HepG2 (cell line): Measurements from ENCODE around the gene EOGT. TPM values are rescaled to one million over a fixed set of nuclear protein-coding genes. Genes with fewer than 3 reads are reported as not detected.
A peak's percentile ranks its signal among the peaks of the same experiment; 100 is the strongest.

Experiments used
- EED ChIP-seq: sonication (generic); formaldehyde crosslinking; IDR thresholded peaks from 2 replicates; pipeline ENCODE4 v1.5.0; 2020; ENCODE audit warnings: mild to moderate bottlenecking, missing genetic modification reagents
- HMG20A ChIP-seq: IDR thresholded peaks from 2 replicates; pipeline ENCODE4 v1.6.1; 2016; ENCODE audit warnings: borderline replicate concordance
- HOXA5 ChIP-seq: sonication (generic); formaldehyde crosslinking; IDR thresholded peaks from 2 replicates; pipeline ENCODE4 v1.4.0; 2020; ENCODE audit warnings: missing genetic modification reagents
- MTF2 ChIP-seq: sonication (generic); formaldehyde crosslinking; IDR thresholded peaks from 2 replicates; pipeline ENCODE4 v1.5.0; 2020; ENCODE audit warnings: missing genetic modification reagents, borderline replicate concordance
- PHB2 ChIP-seq: fragments of 450-650 bp; IDR thresholded peaks from 2 replicates; pipeline ENCODE4 v1.6.1; 2018; ENCODE audit not compliant: partially characterized antibody
- RBAK ChIP-seq: sonication (generic); formaldehyde crosslinking; IDR thresholded peaks from 2 replicates; pipeline ENCODE4 v1.5.1; 2020; ENCODE audit warnings: mild to moderate bottlenecking, missing genetic modification reagents
- ZEB1 ChIP-seq: IDR thresholded peaks from 2 replicates; pipeline ENCODE4 v1.6.1; 2012; ENCODE audit warnings: mild to moderate bottlenecking, low read depth, inconsistent platforms; ENCODE audit not compliant: insufficient replicate concordance
- ZNF264 ChIP-seq: sonication (generic); formaldehyde crosslinking; IDR thresholded peaks from 2 replicates; pipeline ENCODE4 v1.4.0; 2020; ENCODE audit warnings: missing genetic modification reagents
- ZNF562 ChIP-seq: sonication (generic); formaldehyde crosslinking; IDR thresholded peaks from 2 replicates; pipeline ENCODE4 v1.8.0; 2022; ENCODE audit warnings: missing genetic modification reagents, borderline replicate concordance
- ZNF607 ChIP-seq: sonication (generic); formaldehyde crosslinking; IDR thresholded peaks from 2 replicates; pipeline ENCODE4 v1.5.1; 2020; ENCODE audit warnings: missing genetic modification reagents, mild to moderate bottlenecking, borderline replicate concordance
- ZNF614 ChIP-seq: IDR thresholded peaks from 2 replicates; pipeline ENCODE4 v1.6.1; 2018; ENCODE audit warnings: missing biosample characterization, missing genetic modification reagents, inconsistent platforms, borderline replicate concordance
- ZNF616 ChIP-seq: sonication (generic); formaldehyde crosslinking; IDR thresholded peaks from 2 replicates; pipeline ENCODE4 v1.5.0; 2020; ENCODE audit warnings: low read depth, mild to moderate bottlenecking, missing genetic modification reagents
- ZNF777 ChIP-seq: sonication (generic); formaldehyde crosslinking; IDR thresholded peaks from 2 replicates; pipeline ENCODE4 v1.4.0; 2020; ENCODE audit warnings: missing genetic modification reagents
- ZNF790 ChIP-seq: sonication (generic); formaldehyde crosslinking; IDR thresholded peaks from 2 replicates; pipeline ENCODE4 v1.8.0; 2022; ENCODE audit warnings: missing genetic modification reagents, mild to moderate bottlenecking, borderline replicate concordance
- ZNF891 ChIP-seq: sonication (generic); formaldehyde crosslinking; IDR thresholded peaks from 2 replicates; pipeline ENCODE4 v1.5.0; 2020; ENCODE audit warnings: mild to moderate bottlenecking, missing genetic modification reagents
- polyA plus RNA-seq, 8 experiments: library from polyadenylated mRNA; depleted of rRNA in 3 of 8; stranded (reverse) in 7 of 8; unstranded in 1 of 8; fragments of >200 nt; fragmentation: Illumina TruSeq in 4 of 8; extraction: Trizol in 4 of 8; gene quantifications; 2 replicates each; pipeline versions ENCODE4 v1.2.1 to v1.2.3, GENCODE V29; 2011 to 2016; ENCODE audit warnings: low read depth in 4 of 8, missing spikeins in 1 of 8, mixed read lengths in 1 of 8; ENCODE audit not compliant: insufficient read depth in 1 of 8
- total RNA-seq, 5 experiments: library from RNA; depleted of rRNA; stranded (reverse); fragments of >200 nt; fragmentation: Illumina TruSeq; extraction: Trizol; gene quantifications; 2 replicates each; pipeline ENCODE4 v1.2.3, GENCODE V29; 2016; ENCODE audit warnings: low read depth in 1 of 5
- TF ChIP-seq, protein P1 (sequence below): sonication (generic); formaldehyde crosslinking; conservative IDR thresholded peaks from 2 replicates; pipeline ENCODE4 v1.4.0; 2020; ENCODE audit warnings: missing genetic modification reagents
- TF ChIP-seq, protein P2 (sequence below): sonication (generic); formaldehyde crosslinking; IDR thresholded peaks from 2 replicates; pipeline ENCODE4 v1.4.0; 2020; ENCODE audit warnings: missing genetic modification reagents; ENCODE audit errors: not compliant biosample characterization
- TF ChIP-seq, protein P3 (sequence below): sonication (generic); formaldehyde crosslinking; IDR thresholded peaks from 2 replicates; pipeline ENCODE4 v1.8.1; 2023; ENCODE audit warnings: mild to moderate bottlenecking, missing genetic modification reagents, borderline replicate concordance
- TF ChIP-seq, protein P4 (sequence below): sonication (generic); formaldehyde crosslinking; IDR thresholded peaks from 2 replicates; pipeline ENCODE4 v1.4.0; 2020; ENCODE audit warnings: missing genetic modification reagents, mild to moderate bottlenecking, borderline replicate concordance
- TF ChIP-seq, protein P5 (sequence below): sonication (generic); formaldehyde crosslinking; IDR thresholded peaks from 2 replicates; pipeline ENCODE4 v1.4.0; 2020; ENCODE audit warnings: missing genetic modification reagents

Gene EOGT
- total and polyA plus RNA-seq, 2 of the 13 experiments (the other 11 are each of a cell fraction or from before 2014, with no cell fraction given): 4.5 to 18.6 TPM

DNA sequence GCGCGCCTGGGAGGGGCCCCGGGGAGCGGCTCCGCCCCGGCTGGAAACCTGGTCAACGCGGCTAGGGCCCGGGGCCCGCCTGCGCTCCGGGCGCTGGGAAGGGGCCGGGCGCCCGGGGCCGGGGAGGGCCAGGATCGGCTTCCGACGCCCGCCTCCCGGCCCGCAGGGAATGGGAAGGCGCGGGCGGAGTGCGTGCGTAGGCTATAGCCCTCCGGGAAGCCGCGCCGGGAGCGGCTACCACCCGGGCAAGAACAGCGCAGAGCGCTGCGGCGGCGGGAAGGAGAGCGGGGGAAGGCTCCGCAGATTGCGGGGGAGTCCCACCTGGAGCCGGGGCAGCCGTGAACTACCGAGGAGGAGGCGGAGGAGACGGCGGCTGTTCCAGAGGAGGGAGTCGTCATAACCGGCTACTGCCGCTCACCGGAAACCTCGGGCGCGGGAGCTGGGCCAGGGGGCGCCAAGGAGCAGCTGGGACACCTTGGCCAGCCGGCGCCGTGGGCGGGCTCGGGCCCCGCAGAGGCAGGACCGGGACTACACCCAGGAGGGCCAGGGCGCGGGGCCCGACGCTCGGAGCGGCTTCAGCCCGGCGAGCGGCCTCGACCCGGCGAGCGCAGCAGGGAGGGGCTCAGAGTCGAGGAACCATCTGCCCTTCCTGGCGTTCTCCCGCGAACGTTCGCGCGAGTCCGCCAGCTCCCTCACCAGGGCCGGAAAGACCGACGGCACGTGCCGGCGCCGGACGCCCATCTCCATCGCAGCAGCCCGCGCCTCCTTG lies at the start of gene EOGT (continued):
- TF ChIP-seq, protein P1, sequence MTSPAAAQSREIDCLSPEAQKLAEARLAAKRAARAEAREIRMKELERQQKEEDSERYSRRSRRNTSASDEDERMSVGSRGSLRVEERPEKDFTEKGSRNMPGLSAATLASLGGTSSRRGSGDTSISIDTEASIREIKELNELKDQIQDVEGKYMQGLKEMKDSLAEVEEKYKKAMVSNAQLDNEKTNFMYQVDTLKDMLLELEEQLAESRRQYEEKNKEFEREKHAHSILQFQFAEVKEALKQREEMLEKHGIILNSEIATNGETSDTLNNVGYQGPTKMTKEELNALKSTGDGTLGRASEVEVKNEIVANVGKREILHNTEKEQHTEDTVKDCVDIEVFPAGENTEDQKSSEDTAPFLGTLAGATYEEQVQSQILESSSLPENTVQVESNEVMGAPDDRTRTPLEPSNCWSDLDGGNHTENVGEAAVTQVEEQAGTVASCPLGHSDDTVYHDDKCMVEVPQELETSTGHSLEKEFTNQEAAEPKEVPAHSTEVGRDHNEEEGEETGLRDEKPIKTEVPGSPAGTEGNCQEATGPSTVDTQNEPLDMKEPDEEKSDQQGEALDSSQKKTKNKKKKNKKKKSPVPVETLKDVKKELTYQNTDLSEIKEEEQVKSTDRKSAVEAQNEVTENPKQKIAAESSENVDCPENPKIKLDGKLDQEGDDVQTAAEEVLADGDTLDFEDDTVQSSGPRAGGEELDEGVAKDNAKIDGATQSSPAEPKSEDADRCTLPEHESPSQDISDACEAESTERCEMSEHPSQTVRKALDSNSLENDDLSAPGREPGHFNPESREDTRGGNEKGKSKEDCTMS: no peak
- TF ChIP-seq, protein P2, sequence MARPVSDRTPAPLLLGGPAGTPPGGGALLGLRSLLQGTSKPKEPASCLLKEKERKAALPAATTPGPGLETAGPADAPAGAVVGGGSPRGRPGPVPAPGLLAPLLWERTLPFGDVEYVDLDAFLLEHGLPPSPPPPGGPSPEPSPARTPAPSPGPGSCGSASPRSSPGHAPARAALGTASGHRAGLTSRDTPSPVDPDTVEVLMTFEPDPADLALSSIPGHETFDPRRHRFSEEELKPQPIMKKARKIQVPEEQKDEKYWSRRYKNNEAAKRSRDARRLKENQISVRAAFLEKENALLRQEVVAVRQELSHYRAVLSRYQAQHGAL: no peak
- no peak for TF ChIP-seq RBAK (CRISPR knock-in tag)
- TF ChIP-seq HOXA5 (CRISPR knock-in tag): peak; percentile 36; the same call in 1 of the 2 replicates
- TF ChIP-seq ZNF790 (CRISPR knock-in tag): peak; percentile 62; the same call in 1 of the 2 replicates
- TF ChIP-seq ZEB1: no peak
- TF ChIP-seq ZNF614 (CRISPR knock-in tag): peak; percentile 67; the same call in 1 of the 2 replicates
- no peak for TF ChIP-seq PHB2
- TF ChIP-seq MTF2: peak; percentile 88; the same call in 1 of the 2 replicates
- TF ChIP-seq ZNF562 (CRISPR knock-in tag): no peak
- TF ChIP-seq, protein P3, sequence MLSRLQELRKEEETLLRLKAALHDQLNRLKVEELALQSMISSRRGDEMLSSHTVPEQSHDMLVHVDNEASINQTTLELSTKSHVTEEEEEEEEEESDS (CRISPR knock-in tag): no peak
- TF ChIP-seq, protein P4, sequence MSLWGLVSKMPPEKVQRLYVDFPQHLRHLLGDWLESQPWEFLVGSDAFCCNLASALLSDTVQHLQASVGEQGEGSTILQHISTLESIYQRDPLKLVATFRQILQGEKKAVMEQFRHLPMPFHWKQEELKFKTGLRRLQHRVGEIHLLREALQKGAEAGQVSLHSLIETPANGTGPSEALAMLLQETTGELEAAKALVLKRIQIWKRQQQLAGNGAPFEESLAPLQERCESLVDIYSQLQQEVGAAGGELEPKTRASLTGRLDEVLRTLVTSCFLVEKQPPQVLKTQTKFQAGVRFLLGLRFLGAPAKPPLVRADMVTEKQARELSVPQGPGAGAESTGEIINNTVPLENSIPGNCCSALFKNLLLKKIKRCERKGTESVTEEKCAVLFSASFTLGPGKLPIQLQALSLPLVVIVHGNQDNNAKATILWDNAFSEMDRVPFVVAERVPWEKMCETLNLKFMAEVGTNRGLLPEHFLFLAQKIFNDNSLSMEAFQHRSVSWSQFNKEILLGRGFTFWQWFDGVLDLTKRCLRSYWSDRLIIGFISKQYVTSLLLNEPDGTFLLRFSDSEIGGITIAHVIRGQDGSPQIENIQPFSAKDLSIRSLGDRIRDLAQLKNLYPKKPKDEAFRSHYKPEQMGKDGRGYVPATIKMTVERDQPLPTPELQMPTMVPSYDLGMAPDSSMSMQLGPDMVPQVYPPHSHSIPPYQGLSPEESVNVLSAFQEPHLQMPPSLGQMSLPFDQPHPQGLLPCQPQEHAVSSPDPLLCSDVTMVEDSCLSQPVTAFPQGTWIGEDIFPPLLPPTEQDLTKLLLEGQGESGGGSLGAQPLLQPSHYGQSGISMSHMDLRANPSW: no peak; the same call in 1 of the 2 replicates
- peak; percentile 95 for TF ChIP-seq ZNF616 (CRISPR knock-in tag)
- peak; percentile 97 for TF ChIP-seq ZNF607
- no peak for TF ChIP-seq HMG20A (CRISPR knock-in tag)
- peak; percentile 96 for TF ChIP-seq ZNF777 (CRISPR knock-in tag)
- TF ChIP-seq, protein P5, sequence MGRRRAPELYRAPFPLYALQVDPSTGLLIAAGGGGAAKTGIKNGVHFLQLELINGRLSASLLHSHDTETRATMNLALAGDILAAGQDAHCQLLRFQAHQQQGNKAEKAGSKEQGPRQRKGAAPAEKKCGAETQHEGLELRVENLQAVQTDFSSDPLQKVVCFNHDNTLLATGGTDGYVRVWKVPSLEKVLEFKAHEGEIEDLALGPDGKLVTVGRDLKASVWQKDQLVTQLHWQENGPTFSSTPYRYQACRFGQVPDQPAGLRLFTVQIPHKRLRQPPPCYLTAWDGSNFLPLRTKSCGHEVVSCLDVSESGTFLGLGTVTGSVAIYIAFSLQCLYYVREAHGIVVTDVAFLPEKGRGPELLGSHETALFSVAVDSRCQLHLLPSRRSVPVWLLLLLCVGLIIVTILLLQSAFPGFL: no peak
- TF ChIP-seq ZNF891 (CRISPR knock-in tag): no peak
- TF ChIP-seq ZNF264: 0 out of 2 replicates have a peak, but pooled peaks have one; percentile 13
- peak; percentile 93 for TF ChIP-seq EED (CRISPR knock-in tag)
